ENCODE results near the gene PDXDC1.
"Not testable (repeated sequence)": the region's sequence is repeated elsewhere in the genome, so short reads cannot be mapped to it uniquely, and the experiment has no call there.

PDXDC1 gene

GRCh38 chr16:15012941-15013340, 38.1 kb downstream of the PDXDC1 start:
- DNase-seq (ENCODE audit: extremely low spot score); POLR2A ChIA-PET; CTCF ChIA-PET: not testable (repeated sequence)

DNA sequence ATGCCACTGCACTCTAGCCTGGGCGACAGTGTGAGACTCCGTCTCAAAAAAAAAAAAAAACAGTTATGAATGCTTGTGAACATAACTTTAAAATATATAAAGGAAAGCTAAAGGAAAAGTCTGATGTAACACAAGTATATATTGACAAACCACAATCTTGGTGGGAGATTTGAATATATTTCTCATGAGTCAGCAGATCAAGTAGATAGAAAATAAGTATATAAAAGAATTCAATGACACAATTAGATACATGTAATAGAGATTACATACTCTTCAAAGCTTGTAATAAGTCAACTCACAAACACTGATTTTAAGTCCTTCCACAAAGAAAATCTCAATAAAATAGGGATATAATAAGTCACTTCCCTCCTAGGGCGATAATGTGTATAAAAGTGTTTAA, 40.8 kb downstream of the PDXDC1 start:
- CTCF ChIA-PET; DNase-seq (ENCODE audit: extremely low spot score); POLR2A ChIA-PET: not testable (repeated sequence)

GRCh38 chr16:15016354-15016753, 41.5 kb downstream of the PDXDC1 start:
- CTCF ChIA-PET; POLR2A ChIA-PET; DNase-seq (ENCODE audit: extremely low spot score): not testable (repeated sequence)

DNA sequence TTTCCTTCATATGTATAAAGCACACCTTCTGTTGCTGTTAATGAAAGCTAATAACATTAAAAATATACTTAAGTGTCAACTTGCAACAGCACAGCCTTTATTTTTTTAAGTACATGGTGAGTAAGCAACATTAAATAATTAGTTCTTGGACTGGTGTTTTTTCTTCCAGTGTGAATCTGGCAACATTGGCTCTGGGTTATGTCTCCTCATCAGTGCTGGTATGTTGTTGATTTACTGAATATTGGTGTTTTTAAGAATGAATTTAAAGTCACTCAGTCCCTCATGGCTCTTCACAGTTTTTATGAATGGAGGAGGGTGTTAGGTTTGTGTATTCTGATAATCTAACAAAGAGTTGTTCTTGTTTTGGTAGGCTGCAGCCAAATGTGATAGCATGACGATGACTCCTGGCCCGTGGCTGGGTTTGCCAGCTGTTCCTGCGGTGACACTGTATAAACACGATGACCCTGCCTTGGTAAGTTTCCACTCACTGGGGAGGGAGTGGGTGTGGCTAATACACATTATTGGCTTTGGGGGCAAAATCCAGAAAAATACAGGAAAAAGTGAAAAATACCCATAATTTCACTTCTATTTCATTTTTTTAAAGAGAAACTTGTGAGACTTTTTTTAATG, 42.2 kb downstream of the PDXDC1 start:
- DNase-seq (ENCODE audit: extremely low spot score); CTCF ChIA-PET; POLR2A ChIA-PET: not testable (repeated sequence)

DNA sequence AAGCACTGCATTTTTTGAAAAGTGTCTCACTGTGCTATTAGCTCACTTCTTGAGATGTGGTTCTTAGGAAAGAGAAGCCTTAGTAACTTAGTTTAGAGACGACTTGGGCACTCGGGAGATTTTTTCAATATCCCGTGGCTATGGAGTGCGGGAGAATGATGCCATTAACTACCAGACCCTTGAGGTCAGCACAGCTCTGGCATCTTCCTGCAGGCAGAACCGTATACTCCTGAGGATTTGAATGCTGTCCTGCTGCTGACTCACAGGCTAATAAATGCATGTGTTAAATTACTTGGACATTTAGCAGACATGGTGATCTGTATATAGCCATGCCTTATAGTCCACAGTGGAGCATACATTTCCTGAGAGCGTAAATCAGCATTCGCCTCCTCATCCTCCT, 46.6 kb downstream of the PDXDC1 start:
- CTCF ChIA-PET; DNase-seq (ENCODE audit: extremely low spot score); POLR2A ChIA-PET: not testable (repeated sequence)

GRCh38 chr16:15022194-15022593, 47.4 kb downstream of the PDXDC1 start:
- POLR2A ChIA-PET; DNase-seq (ENCODE audit: extremely low spot score): not testable (repeated sequence)
- CTCF ChIA-PET, result interaction anchor here (0.6 to 0.8 kb wide), 2 partner anchors 18 to 48 kb away, joined by 3 read pairs; no protein-coding TSS in a partner anchor
- TF ChIP-seq, protein P1, sequence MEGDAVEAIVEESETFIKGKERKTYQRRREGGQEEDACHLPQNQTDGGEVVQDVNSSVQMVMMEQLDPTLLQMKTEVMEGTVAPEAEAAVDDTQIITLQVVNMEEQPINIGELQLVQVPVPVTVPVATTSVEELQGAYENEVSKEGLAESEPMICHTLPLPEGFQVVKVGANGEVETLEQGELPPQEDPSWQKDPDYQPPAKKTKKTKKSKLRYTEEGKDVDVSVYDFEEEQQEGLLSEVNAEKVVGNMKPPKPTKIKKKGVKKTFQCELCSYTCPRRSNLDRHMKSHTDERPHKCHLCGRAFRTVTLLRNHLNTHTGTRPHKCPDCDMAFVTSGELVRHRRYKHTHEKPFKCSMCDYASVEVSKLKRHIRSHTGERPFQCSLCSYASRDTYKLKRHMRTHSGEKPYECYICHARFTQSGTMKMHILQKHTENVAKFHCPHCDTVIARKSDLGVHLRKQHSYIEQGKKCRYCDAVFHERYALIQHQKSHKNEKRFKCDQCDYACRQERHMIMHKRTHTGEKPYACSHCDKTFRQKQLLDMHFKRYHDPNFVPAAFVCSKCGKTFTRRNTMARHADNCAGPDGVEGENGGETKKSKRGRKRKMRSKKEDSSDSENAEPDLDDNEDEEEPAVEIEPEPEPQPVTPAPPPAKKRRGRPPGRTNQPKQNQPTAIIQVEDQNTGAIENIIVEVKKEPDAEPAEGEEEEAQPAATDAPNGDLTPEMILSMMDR (IDR thresholded peaks at IDR 0.05; ENCODE audit: control extremely low read depth, extremely low read depth, low read depth, missing control alignments), result peak; percentile 62

DNA sequence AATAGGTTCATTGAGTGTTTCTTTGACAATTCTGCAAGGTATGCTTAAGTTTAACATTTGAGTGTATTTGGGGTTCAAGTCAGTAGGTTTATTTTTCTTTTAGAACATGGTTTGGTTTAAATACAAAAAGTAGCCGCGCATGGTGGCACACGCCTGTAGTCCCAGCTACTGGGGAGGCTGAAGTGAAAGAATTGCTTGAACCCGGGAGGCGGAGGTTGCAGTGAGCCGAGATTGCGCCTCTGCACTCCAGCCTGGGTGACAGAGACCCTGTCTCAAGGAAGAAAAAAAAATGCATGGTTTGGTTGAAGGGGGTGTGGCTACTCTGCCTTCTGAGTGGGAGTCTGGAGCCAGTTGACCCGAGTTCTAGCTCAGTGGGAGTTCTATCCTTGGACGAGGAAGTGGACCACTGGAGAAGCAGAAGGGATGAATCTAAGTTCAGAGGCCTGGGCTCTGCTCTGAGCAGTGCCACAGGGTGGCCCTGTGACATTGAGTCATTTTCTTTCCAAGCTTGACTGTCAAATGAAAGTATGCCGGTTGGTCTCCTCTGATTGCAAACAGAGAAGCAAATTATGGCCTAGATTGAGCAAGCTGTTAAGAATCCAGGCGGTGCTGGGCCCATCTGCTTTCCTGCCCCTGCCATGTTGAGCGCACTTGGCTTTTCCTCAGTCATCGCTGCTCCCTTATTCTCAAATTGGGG, 48.7 kb downstream of the PDXDC1 start:
- CTCF ChIA-PET; POLR2A ChIA-PET; DNase-seq (ENCODE audit: extremely low spot score): not testable (repeated sequence)

- DNase-seq (ENCODE audit: extremely low spot score); POLR2A ChIA-PET; CTCF ChIA-PET: not testable (repeated sequence)
Observed at GRCh38 chr16:15024858-15025199, 50.0 kb downstream of the PDXDC1 start.

DNA sequence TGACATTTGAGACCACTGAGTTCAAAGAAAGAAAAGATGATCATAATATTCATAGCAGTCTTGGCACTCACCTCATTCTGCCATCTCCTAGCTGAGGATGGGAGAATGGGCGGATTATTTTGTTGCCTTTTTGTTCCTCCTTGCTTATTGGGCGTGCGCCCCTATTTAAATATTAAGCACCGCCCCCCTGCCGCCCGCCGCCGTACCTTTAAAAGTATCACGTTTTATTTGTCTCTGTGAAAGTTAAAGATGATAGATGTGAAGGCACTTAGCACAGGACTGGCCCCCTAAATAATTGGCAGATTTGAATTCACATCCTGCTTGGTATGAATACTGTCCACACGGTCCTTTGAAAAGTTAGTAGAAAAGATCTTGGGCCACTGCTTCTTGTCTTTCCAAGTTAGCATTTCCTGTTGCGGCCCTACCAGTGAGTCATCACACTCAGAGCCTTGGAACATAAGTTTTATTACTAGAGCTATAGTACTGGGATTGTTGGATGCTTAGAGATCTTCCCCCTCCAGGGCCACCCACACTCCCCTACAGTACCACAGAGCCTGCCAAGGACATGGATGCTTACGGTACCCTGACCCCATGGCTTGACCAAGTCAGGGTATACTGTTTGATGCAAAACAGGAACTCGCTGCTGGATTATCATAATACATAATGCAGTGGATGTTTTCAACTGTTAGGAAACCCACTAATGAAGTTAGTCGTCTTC, 50.6 kb downstream of the PDXDC1 start:
- CTCF ChIA-PET; DNase-seq (ENCODE audit: extremely low spot score); POLR2A ChIA-PET: not testable (repeated sequence)

GRCh38 chr16:15027051-15027450, 52.2 kb downstream of the PDXDC1 start:
- DNase-seq (ENCODE audit: extremely low spot score); CTCF ChIA-PET; POLR2A ChIA-PET: not testable (repeated sequence)

GRCh38 chr16:15027503-15028344, 52.9 kb downstream of the PDXDC1 start:
- POLR2A ChIA-PET; CTCF ChIA-PET; DNase-seq (ENCODE audit: extremely low spot score): not testable (repeated sequence)

- CTCF ChIA-PET; DNase-seq (ENCODE audit: extremely low spot score); POLR2A ChIA-PET: not testable (repeated sequence)
Observed at GRCh38 chr16:15028345-15028715, 53.5 kb downstream of the PDXDC1 start.

DNA sequence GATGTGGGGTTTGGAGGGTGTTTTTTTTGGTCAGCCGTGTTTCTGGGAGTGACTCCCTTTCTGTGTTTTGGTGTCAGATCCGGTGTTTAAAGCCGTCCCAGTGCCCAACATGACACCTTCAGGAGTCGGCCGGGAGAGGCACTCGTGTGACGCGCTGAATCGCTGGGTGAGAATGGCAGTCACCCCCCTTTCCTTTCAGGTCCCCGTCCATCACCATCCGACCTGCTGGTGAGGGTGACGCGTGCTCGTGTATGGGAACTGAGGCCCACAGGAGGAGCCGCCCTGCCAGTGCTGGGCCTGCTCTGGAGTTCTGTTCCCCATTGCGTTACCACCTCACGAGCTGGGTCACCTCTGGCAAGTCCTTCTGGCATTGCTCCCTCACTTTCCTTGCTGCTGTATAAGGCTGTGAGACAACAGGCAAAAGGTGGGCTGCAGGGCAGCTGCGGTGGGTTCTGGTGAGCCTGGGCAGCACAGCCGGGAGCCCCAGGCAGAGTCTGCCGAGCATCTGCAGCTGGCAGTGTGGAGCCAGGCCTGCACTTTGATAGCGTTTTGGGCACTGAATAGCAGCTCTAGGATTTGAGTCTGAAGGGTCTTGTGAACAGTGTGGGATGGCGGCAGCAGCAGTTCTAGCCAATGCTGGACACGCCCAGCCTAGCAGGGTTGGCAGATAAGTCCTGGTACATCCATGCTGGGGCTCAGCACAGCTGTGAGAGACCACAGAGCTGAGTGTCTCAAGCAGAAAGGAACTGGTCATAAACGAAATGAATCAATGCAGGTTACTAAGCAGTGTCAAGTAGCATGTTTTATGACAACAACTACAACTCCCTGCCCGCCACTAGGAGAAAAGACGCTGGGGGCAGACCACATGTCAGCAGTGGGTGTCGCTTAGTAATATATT, 54.2 kb downstream of the PDXDC1 start:
- CTCF ChIA-PET; POLR2A ChIA-PET; DNase-seq (ENCODE audit: extremely low spot score): not testable (repeated sequence)

GRCh38 chr16:15029749-15030148, 54.9 kb downstream of the PDXDC1 start:
- DNase-seq (ENCODE audit: extremely low spot score); POLR2A ChIA-PET; CTCF ChIA-PET: not testable (repeated sequence)
